Memory B cell (primary cell): ENCODE data around the gene CLTRN.

ENCODE experiments used
- ATAC-seq: fragments of 150-1000 bp; cut with Tn5 transposase; 2 replicates; pipeline ENCODE4 v1.10.0; 2021; ENCODE audit warnings: low read depth, mild to moderate bottlenecking, moderate library complexity
- DNase-seq, 2 donors: peaks; one replicate each; pipeline ENCODE4 v3.0.0; 2022; ENCODE audit warnings: low spot score in 2 of 2
- H3K27ac Mint-ChIP-seq: one replicate; pipeline ENCODE4 v1.8.0; 2022; ENCODE audit warnings: mild to moderate bottlenecking, moderate library complexity, mixed read lengths
- H3K27me3 Mint-ChIP-seq: one replicate; pipeline ENCODE4 v1.8.0; 2022; ENCODE audit warnings: mixed read lengths
- H3K36me3 Mint-ChIP-seq: one replicate; pipeline ENCODE4 v1.8.0; 2022; ENCODE audit warnings: mild to moderate bottlenecking, mixed read lengths
- H3K4me1 Mint-ChIP-seq: one replicate; pipeline ENCODE4 v1.8.0; 2022; ENCODE audit warnings: mixed read lengths
- H3K4me3 Mint-ChIP-seq: one replicate; pipeline ENCODE4 v1.8.0; 2022; ENCODE audit warnings: mild to moderate bottlenecking, moderate library complexity, mixed read lengths
- H3K9me3 Mint-ChIP-seq: one replicate; pipeline ENCODE4 v1.8.0; 2022; ENCODE audit warnings: mixed read lengths

The CLTRN gene

DNA sequence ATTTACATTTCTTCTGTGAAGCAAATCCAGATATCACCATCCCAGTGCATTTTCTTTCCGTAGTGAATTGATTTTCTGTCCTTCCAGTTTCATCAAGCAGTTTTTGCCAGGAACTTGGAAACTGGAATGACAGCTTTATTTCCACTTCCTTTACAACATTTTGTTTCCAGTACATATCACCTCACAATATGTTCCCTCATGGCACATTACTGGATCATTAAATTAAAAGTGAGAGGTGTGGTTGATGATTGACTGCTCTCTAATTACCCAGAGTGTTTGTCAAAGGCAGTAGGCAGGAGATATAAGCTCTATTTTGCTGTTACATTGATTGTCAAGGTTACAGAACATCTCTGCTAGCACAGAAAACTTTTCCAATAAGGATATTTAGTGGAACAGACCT lies 41.6 kb downstream of the CLTRN start:
- H3K27me3 Mint-ChIP-seq: peaks cover 2% of the 10 kb centered on the region
- no peak for DNase-seq
- no peak overlapping the region for H3K4me3 Mint-ChIP-seq
- H3K36me3 Mint-ChIP-seq: no peaks in the 10 kb centered on the region
- H3K9me3 Mint-ChIP-seq: no peaks in the 10 kb centered on the region
- H3K27ac Mint-ChIP-seq: no peak overlapping the region
- no peaks in the 10 kb centered on the region for H3K4me1 Mint-ChIP-seq
- ATAC-seq: no peak

- no peaks in the 10 kb centered on the region for H3K9me3 Mint-ChIP-seq
- H3K36me3 Mint-ChIP-seq: no peaks in the 10 kb centered on the region
- no peaks in the 10 kb centered on the region for H3K4me1 Mint-ChIP-seq
- ATAC-seq: no peak
- peaks cover 3% of the 10 kb centered on the region for H3K27me3 Mint-ChIP-seq
- H3K4me3 Mint-ChIP-seq: no peak overlapping the region
- DNase-seq: no peak
- no peak overlapping the region for H3K27ac Mint-ChIP-seq
These were observed 45.4 kb downstream of the CLTRN start for GRCh38 chrX:15619053-15619755.

- H3K4me1 Mint-ChIP-seq: no peaks in the 10 kb centered on the region
- no peak overlapping the region for H3K27ac Mint-ChIP-seq
- H3K27me3 Mint-ChIP-seq: peaks cover 3% of the 10 kb centered on the region
- H3K36me3 Mint-ChIP-seq: no peaks in the 10 kb centered on the region
- no peak for ATAC-seq
- H3K4me3 Mint-ChIP-seq: no peak overlapping the region
- DNase-seq: no peak
- H3K9me3 Mint-ChIP-seq: no peaks in the 10 kb centered on the region
These were observed 47.5 kb downstream of the CLTRN start for GRCh38 chrX:15617111-15617510.

DNA sequence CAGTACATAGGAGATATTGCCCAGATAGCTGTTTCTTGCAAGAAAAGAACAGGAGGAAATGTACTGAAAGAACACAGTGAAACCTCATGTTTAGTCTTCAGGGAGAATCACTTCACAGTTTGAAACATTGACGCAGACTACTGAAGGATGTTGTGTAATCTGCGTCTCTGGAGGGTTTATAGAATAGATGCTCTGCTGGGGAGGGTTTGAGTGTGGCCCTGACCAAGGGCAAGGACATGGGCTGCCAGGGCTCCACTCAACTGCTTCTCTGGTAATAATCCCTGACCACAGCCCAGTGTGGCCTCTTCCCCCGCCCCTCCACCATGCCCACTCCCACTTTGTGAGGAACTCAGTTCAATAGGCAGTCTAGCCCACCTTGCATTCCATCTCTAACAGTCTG lies 48.1 kb downstream of the CLTRN start:
- Mint-ChIP-seq H3K4me3 (no peak overlapping the region), H3K4me1 (no peaks in the 10 kb centered on the region), H3K27me3 (peaks cover 3% of the 10 kb centered on the region), H3K9me3 (no peaks in the 10 kb centered on the region), H3K36me3 (no peaks in the 10 kb centered on the region), H3K27ac (no peak overlapping the region)
- ATAC-seq (no peak), DNase-seq (no peak)

- DNase-seq (no peak), ATAC-seq (no peak)
- H3K27me3 Mint-ChIP-seq: peaks cover 9% of the 10 kb centered on the region
- no peak overlapping the region for H3K4me3 Mint-ChIP-seq
- H3K36me3 Mint-ChIP-seq: no peaks in the 10 kb centered on the region
- no peaks in the 10 kb centered on the region for H3K4me1 Mint-ChIP-seq
- H3K9me3 Mint-ChIP-seq: no peaks in the 10 kb centered on the region
- no peak overlapping the region for H3K27ac Mint-ChIP-seq
These were observed 57.5 kb downstream of the CLTRN start for GRCh38 chrX:15607067-15607466.

DNA sequence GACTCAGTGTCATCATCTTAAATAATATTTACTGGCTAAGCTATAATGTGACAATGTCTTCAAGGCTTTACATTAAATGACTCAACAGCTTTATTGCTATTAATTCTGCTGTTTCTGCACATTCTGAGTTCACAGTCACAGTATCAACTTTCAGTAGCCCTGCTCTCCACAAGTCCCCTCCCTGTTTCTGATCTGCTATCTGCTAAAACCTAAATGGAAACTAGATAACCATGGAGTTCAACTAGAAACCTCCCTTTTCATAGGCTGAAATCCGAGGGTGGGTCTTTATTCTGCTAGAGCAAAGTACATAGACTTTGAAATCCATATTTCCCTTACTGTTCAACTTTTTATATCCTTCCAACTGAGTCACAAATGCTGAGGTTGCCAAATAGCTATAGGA lies 58.5 kb downstream of the CLTRN start:
- no peak overlapping the region for H3K4me3 Mint-ChIP-seq
- no peak for ATAC-seq
- DNase-seq: no peak
- H3K27me3 Mint-ChIP-seq: peaks cover 11% of the 10 kb centered on the region
- no peak overlapping the region for H3K27ac Mint-ChIP-seq
- H3K4me1 Mint-ChIP-seq: no peaks in the 10 kb centered on the region
- H3K36me3 Mint-ChIP-seq: no peaks in the 10 kb centered on the region
- H3K9me3 Mint-ChIP-seq: no peaks in the 10 kb centered on the region

GRCh38 chrX:15605226-15605625 lies 59.4 kb downstream of the CLTRN start:
- no peaks in the 10 kb centered on the region for H3K36me3 Mint-ChIP-seq
- no peak overlapping the region for H3K27ac Mint-ChIP-seq
- DNase-seq: no peak
- H3K27me3 Mint-ChIP-seq: peaks cover 11% of the 10 kb centered on the region
- H3K4me3 Mint-ChIP-seq: no peak overlapping the region
- no peaks in the 10 kb centered on the region for H3K9me3 Mint-ChIP-seq
- H3K4me1 Mint-ChIP-seq: no peaks in the 10 kb centered on the region
- no peak for ATAC-seq

DNA sequence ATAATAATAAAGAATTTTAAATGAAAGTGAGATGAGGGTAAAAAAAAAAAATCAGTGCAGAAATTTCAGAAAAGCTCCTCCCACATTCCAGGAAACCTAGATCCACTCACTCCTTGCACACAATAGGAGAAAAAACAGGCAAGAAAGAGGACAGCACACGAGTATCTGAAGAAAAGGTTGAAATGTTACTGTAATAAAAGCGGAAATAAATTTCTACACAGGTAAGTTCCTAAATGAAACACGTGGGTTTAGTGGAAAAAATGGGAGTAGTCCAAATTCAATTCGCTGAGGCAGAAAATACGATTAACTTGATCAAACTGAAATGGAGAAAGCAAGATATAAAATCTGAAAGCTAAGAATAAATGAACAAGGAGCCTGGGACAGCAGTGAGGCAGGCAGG lies 61.8 kb downstream of the CLTRN start:
- Mint-ChIP-seq H3K4me3 (no peak overlapping the region), H3K4me1 (no peaks in the 10 kb centered on the region)

GRCh38 chrX:15601932-15602331 lies 62.7 kb downstream of the CLTRN start:
- DNase-seq: no peak
- peaks cover 11% of the 10 kb centered on the region for H3K27me3 Mint-ChIP-seq
- no peak overlapping the region for H3K4me3 Mint-ChIP-seq
- H3K27ac Mint-ChIP-seq: no peak overlapping the region
- no peaks in the 10 kb centered on the region for H3K4me1 Mint-ChIP-seq
- ATAC-seq: no peak
- H3K9me3 Mint-ChIP-seq: no peaks in the 10 kb centered on the region
- H3K36me3 Mint-ChIP-seq: no peaks in the 10 kb centered on the region

More for the DNA sequence above, 61.8 kb downstream of the CLTRN start:
- DNase-seq (no peak), ATAC-seq (no peak)
- no peaks in the 10 kb centered on the region for H3K9me3 Mint-ChIP-seq
- no peak overlapping the region for H3K27ac Mint-ChIP-seq
- peaks cover 11% of the 10 kb centered on the region for H3K27me3 Mint-ChIP-seq
- no peaks in the 10 kb centered on the region for H3K36me3 Mint-ChIP-seq

DNA sequence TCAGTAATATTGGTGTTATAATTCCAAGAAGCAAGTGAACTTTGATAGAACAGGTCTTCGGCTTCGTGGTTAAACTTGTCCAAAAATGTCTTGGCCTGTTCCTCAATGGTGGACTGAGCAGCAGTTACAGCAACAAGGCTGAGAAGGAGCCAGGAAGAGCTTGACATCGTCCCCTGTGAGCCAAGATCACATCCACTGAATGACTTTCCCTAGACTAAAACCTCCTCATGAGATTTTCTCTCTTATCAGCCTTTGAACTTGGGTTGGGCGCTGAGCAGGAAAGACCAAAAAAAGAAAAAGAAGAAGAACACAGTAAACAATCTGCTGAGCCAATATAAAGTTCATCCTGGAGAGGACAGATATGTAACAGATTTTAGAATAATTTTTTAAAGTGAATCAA lies 63.9 kb downstream of the CLTRN start, which contains the start of gene ACE2:
Gene ACE2, minus strand, starts transcription at position 216 of the 400 bp plus-strand sequence. Its CDS starts 49 bp downstream, at position 167.
- no peaks in the 10 kb centered on the region for H3K4me1 Mint-ChIP-seq
- H3K36me3 Mint-ChIP-seq: no peaks in the 10 kb centered on the region
- peaks cover 11% of the 10 kb centered on the region for H3K27me3 Mint-ChIP-seq
- ATAC-seq (no peak), DNase-seq (no peak)
- no peak within 1 kb of the TSS for H3K27ac Mint-ChIP-seq
- no peaks in the 10 kb centered on the region for H3K9me3 Mint-ChIP-seq
- H3K4me3 Mint-ChIP-seq: no peak within 1 kb of the TSS

DNA sequence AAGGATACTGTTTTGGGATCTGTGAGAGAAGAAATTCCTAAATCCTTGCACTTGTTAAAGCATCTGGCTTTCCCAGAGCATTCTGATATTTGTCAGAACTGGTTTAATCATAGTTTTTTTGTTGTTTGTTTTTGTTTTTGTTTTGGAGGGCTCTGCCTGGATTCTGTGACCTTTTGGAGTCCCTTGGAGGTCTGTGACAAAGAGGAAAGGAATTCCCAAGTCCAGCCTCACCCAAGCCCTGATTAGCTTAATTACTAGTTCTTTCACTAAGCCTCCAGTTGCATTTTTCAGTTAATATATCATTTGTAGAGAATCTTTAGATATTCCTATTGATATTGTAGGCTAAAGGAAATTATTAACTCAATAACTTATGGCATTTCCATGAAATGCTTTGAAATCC lies 64.6 kb downstream of the CLTRN start:
- Mint-ChIP-seq H3K27ac (no peak overlapping the region), H3K4me1 (no peaks in the 10 kb centered on the region), H3K9me3 (no peaks in the 10 kb centered on the region), H3K36me3 (no peaks in the 10 kb centered on the region), H3K27me3 (peaks cover 9% of the 10 kb centered on the region), H3K4me3 (no peak overlapping the region)
- DNase-seq: no peak
- ATAC-seq: no peak

GRCh38 chrX:15599461-15599860 lies 65.1 kb downstream of the CLTRN start:
- Mint-ChIP-seq H3K27ac (no peak overlapping the region), H3K9me3 (no peaks in the 10 kb centered on the region), H3K4me3 (no peak overlapping the region), H3K4me1 (no peaks in the 10 kb centered on the region), H3K36me3 (no peaks in the 10 kb centered on the region), H3K27me3 (peaks cover 9% of the 10 kb centered on the region)
- ATAC-seq (no peak), DNase-seq (no peak)

- Mint-ChIP-seq H3K4me3 (no peak overlapping the region), H3K27me3 (peaks cover 2% of the 10 kb centered on the region), H3K4me1 (no peaks in the 10 kb centered on the region), H3K27ac (no peak overlapping the region), H3K36me3 (no peaks in the 10 kb centered on the region), H3K9me3 (no peaks in the 10 kb centered on the region)
- ATAC-seq (no peak), DNase-seq (no peak)
These were observed 66.6 kb downstream of the CLTRN start for GRCh38 chrX:15598026-15598425.

- DNase-seq (no peak), ATAC-seq (no peak)
- H3K27ac Mint-ChIP-seq: no peak overlapping the region
- no peaks in the 10 kb centered on the region for H3K4me1 Mint-ChIP-seq
- no peaks in the 10 kb centered on the region for H3K36me3 Mint-ChIP-seq
- no peaks in the 10 kb centered on the region for H3K9me3 Mint-ChIP-seq
- no peak overlapping the region for H3K4me3 Mint-ChIP-seq
- peaks cover 4% of the 10 kb centered on the region for H3K27me3 Mint-ChIP-seq
These were observed 70.2 kb downstream of the CLTRN start for GRCh38 chrX:15594371-15594770.
